ENCODE data around the gene FAM180A. TPM values are rescaled to one million over a fixed set of nuclear protein-coding genes. Genes with fewer than 3 reads are reported as not detected.

Gene FAM180A
- total and polyA plus RNA-seq, 9 of the 15 experiments (the other 6 are each of a cell fraction or from before 2014, with no cell fraction given): not detected

DNA sequence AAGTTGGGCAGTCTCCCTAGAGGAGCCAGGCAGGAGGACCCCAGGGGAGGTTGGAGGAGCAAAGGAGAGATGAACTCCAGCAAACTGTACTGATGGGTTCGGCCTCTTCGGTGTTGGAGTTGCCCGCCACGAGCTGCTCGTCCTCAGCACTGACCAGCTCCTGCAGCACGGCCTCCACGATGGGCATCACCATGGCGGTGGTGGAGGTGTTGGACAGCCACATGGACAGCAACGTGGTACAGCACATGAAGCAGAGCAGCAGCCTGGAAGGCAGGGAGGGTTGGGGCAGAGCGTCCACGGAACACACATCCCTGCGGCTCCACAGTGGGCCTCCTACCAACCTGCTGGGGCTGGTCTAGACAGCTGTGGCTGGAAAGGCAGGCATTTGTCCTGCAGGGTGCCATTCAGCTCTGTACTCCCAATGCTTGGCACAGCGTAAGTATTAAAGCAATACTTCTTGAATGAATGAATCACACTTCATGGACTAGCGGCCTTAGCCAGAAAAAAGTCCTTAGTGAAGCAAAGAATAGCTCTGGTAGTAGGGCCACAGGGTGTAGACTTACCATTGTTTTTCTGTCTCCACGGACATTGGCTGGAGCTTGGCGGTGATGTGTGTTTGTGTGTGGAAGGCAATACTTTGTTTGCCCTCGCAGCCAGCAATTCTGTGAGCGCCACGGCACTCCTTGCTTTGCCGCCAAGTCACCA is 42.4 kb downstream of the FAM180A start:
- Histone ChIP-seq H3K4me1 (replicated peaks in 1 of 2; ENCODE audit: control insufficient read depth in 2 of 2, insufficient read depth in 2 of 2, low read length in 2 of 2) (peaks cover 2 to 13% of the 10 kb centered on the region in 2 experiments; a peak in 4 of 5 replicates), H3K9me3 (replicated peaks; ENCODE audit: control insufficient read depth, insufficient read depth, low read depth, low read length) (no peaks in the 10 kb centered on the region), H4K20me1 (replicated peaks; ENCODE audit: control insufficient read depth, insufficient read depth, low read length) (no peaks in the 10 kb centered on the region), H3K27ac (ENCODE audit: extremely low read depth, low read depth, low read length) (no peak overlapping the region), H2AFZ (ENCODE audit: low read depth, low read length) (no peak overlapping the region), H3K4me2 (ENCODE audit: insufficient read depth, low read length) (no peak overlapping the region), H3K9ac (ENCODE audit: insufficient read depth in 1 of 2, low read depth in 2 of 2, low read length in 2 of 2) (peak overlapping the region in 1 of 2 experiments; percentile 20; a peak in 1 of 4 replicates), H3K9me1 (ENCODE audit: control insufficient read depth, insufficient read depth, low read length) (no peaks in the 10 kb centered on the region), H3K36me3 (ENCODE audit: control insufficient read depth, insufficient read depth, low read length) (no peaks in the 10 kb centered on the region), H3K27me3 (ENCODE audit: control insufficient read depth in 2 of 2, insufficient read depth in 2 of 2, low read length in 2 of 2) (peaks cover 9 to 26% of the 10 kb centered on the region in 2 experiments; a peak in 4 of 5 replicates), H3K4me3 (no peak overlapping the region), H3K79me2 (ENCODE audit: control insufficient read depth, insufficient read depth, low read length) (no peaks in the 10 kb centered on the region)
- ATAC-seq: no peak
- POLR2A ChIA-PET: interaction anchor here (0.6 to 1.1 kb wide), 5 partner anchors 12 to 396 kb away, joined by 3 to 4 read pairs (median 3); no protein-coding TSS in a partner anchor
- FAIRE-seq: no peak
- no peak for DNase-seq (ENCODE audit: extremely low read depth in 1 of 4, low spot score in 3 of 4)
- peak; percentile 46; the same call in 1 of the 2 replicates for TF ChIP-seq POLR2G (IDR thresholded peaks at IDR 0.05; ENCODE audit: low read depth, low read length)
- no peak for TF ChIP-seq KDM2B (CRISPR knock-in tag; IDR thresholded peaks at IDR 0.05)
- in situ Hi-C loops (cut with MboI): no loop called here
- intact Hi-C loops (cut with micrococcal nuclease): loop anchor here (5.0 kb wide), 1 partner anchor 424 kb away; no protein-coding TSS in a partner anchor
- CTCF ChIA-PET (ENCODE audit: low intra/inter-chr PET ratio): no interaction called here
- WGBS (ENCODE audit: insufficient coverage, low coverage, missing lambda C conversion rate): 27% methylated on average over 20 of the region's 20 CpGs
- BruUV-seq (replicated peaks): no TSS peak

GRCh38 chr7:135704698-135705097 is 43.9 kb downstream of the FAM180A start:
- H3K4me2 ChIP-seq (ENCODE audit: insufficient read depth, low read length): no peak overlapping the region
- no peaks in the 10 kb centered on the region for H3K79me2 ChIP-seq (ENCODE audit: control insufficient read depth, insufficient read depth, low read length)
- DNase-seq (ENCODE audit: extremely low read depth in 1 of 4, low spot score in 3 of 4): no peak
- ATAC-seq: no peak
- peaks cover 0 to 13% of the 10 kb centered on the region in 2 experiments; a peak in 3 of 5 replicates for H3K4me1 ChIP-seq (replicated peaks in 1 of 2; ENCODE audit: control insufficient read depth in 2 of 2, insufficient read depth in 2 of 2, low read length in 2 of 2)
- POLR2A ChIA-PET: interaction anchor here (0.6 to 0.8 kb wide), 5 partner anchors 9 to 237 kb away, joined by 3 to 4 read pairs (median 3); no protein-coding TSS in a partner anchor
- H3K9me3 ChIP-seq (replicated peaks; ENCODE audit: control insufficient read depth, insufficient read depth, low read depth, low read length): no peaks in the 10 kb centered on the region
- no TSS peak for BruUV-seq (replicated peaks)
- H3K36me3 ChIP-seq (ENCODE audit: control insufficient read depth, insufficient read depth, low read length): no peaks in the 10 kb centered on the region
- no peaks in the 10 kb centered on the region for H4K20me1 ChIP-seq (replicated peaks; ENCODE audit: control insufficient read depth, insufficient read depth, low read length)
- no peak overlapping the region for H3K27ac ChIP-seq (ENCODE audit: extremely low read depth, low read depth, low read length)
- H3K9me1 ChIP-seq (ENCODE audit: control insufficient read depth, insufficient read depth, low read length): no peaks in the 10 kb centered on the region
- no peak overlapping the region for H3K4me3 ChIP-seq
- no peak for TF ChIP-seq KHSRP (IDR thresholded peaks at IDR 0.05)
- no peak for TF ChIP-seq GABPB1 (CRISPR knock-in tag; IDR thresholded peaks at IDR 0.05)
- peak; percentile 35; the same call in 1 of the 2 replicates for TF ChIP-seq ATF3 (IDR thresholded peaks at IDR 0.05)
- TF ChIP-seq ATF3 (CRISPR knock-in tag; conservative IDR thresholded peaks at IDR 0.05): no peak
- TF ChIP-seq SMARCC2 (IDR thresholded peaks at IDR 0.05; ENCODE audit: low read depth): no peak
- TF ChIP-seq NR2C1 (IDR thresholded peaks at IDR 0.05): no peak
- TF ChIP-seq NR2C1 (tag; IDR thresholded peaks at IDR 0.05): no peak
- TF ChIP-seq ZNF561 (CRISPR knock-in tag; conservative IDR thresholded peaks at IDR 0.05): no peak
- in situ Hi-C loops (cut with MboI): no loop called here
- peaks cover 9 to 31% of the 10 kb centered on the region in 2 experiments; a peak in 4 of 5 replicates for H3K27me3 ChIP-seq (ENCODE audit: control insufficient read depth in 2 of 2, insufficient read depth in 2 of 2, low read length in 2 of 2)
- no peak for FAIRE-seq
- CTCF ChIA-PET (ENCODE audit: low intra/inter-chr PET ratio): no interaction called here
- 26% methylated on average over 5 of the region's 5 CpGs for WGBS (ENCODE audit: insufficient coverage, low coverage, missing lambda C conversion rate)
- no peak overlapping the region for H3K9ac ChIP-seq (ENCODE audit: insufficient read depth in 1 of 2, low read depth in 2 of 2, low read length in 2 of 2)
- H2AFZ ChIP-seq (ENCODE audit: low read depth, low read length): no peak overlapping the region
- intact Hi-C loops (cut with micrococcal nuclease): loop anchor here (5.0 kb wide), 1 partner anchor 422 kb away; no protein-coding TSS in a partner anchor

Data from K562 (cell line).